HG03354 (cell line): ENCODE data around the gene CXorf58.
A peak's percentile ranks its signal among the peaks of the same experiment; 100 is the strongest.

Source experiments
- ATAC-seq: cut with Tn5 transposase; IDR thresholded peaks from one replicate; pipeline ENCODE4 v1.9.1; 2021; ENCODE audit warnings: mild to moderate bottlenecking; ENCODE audit not compliant: unreplicated experiment, poor library complexity, severe bottlenecking

The CXorf58 gene

GRCh38 chrX:23898412-23898959, 9.3 kb upstream of the CXorf58 start:
- ATAC-seq, result no peak

GRCh38 chrX:23900220-23900797, 7.5 kb upstream of the CXorf58 start:
- no peak for ATAC-seq

DNA sequence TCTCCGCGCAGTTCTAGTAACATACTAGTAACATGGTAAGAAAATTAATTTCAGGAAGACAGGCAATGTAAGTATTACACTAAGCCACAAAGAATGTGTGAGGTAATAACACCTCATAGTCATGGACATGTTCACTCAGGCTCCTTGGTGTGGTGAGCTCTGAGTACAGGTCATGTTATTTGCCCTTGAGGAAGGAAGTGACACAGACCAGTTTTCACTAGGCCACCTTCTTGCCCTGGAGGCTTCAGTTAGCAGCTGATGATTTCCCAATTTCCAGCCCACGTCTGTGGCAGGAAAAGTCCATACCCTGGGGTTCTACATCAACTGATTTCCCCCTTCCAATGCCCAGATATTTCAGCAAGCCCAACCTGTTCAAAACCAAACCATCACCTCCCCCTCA, 6.7 kb upstream of the CXorf58 start:
- ATAC-seq, result no peak

DNA sequence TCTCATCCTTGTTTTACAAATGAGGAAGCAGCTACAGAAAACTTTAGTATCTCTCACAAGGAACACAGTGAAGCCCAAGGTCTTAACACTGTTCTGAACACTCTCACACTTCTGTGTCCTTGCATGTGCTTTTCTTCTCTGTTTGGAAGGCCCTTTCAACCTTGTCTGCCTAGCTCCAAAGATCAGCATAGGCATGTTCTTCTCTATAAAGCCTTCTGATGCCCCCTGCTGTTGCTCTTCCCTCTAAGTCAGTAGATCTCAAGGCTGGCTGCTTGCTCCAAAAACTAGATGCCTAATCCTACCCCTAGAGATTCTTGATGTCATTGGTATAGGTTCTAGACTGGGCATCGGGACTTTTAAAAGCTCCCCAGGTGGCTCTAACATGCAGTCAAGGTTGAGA, 6.0 kb upstream of the CXorf58 start:
- ATAC-seq, result peak; percentile 73

DNA sequence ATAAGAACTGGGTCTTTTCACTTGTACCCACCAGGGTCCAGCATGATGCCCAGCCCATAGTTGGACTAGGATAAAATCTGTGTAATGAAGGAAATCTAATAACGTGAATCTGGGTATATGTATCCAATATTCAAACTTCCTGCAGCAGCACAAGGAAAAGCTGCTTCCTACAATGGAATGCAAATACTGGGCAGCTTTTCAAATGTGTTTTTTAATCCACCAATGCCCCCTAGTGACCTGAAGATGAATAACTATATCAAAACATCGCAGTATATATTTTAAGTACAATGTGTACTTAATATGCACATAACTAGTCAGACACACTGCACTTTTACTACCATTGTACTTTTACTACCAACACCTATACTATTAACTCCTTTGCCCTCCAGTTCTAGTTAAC, 5.4 kb upstream of the CXorf58 start:
- ATAC-seq, result peak; percentile 30

DNA sequence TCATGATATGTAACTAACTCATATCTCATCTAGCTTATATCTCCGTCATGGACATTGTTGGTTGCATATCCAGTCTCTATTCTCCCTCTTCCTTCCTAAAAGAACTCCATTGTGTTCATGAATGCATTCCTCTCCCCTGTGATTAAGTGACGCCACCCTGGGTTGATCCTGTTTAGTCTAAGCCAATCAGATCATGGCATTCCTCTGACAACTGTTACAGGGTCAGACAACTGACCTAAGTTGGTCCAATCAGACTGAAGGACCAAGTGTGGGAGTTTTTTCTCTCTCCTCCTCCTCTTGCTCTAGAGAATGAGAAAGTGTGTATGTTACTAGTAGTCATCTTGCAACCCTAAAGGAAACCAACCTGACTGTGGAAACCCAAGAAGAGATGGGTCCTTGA, 3.7 kb upstream of the CXorf58 start:
- no peak for ATAC-seq

DNA sequence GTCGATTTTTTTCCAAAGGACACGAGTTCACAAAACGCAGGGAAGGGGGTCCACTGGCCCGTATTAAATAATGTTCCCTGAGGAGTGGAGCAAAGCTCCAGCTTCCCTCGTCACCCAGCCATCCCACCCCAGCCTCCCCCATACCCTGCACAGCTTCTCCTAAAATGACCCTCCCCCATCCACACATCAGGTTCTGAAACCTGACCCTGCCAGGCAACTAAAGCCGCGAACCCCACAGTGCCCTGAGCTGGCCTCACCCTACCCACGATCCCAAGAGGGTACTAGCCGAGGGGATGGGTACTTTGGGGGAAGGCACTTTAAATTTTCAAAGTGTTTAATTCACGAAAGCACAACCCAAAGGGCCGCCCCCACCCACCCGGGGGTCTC, 702 bp upstream of the CXorf58 start:
- ATAC-seq, result peak; percentile 14

GRCh38 chrX:23908219-23909004, 606 bp downstream of the CXorf58 start:
- peak; percentile 20 for ATAC-seq

GRCh38 chrX:23911126-23911835, 3.5 kb downstream of the CXorf58 start:
- ATAC-seq, result no peak

- no peak for ATAC-seq
These were observed 11.3 kb downstream of the CXorf58 start for GRCh38 chrX:23919148-23919547.

DNA sequence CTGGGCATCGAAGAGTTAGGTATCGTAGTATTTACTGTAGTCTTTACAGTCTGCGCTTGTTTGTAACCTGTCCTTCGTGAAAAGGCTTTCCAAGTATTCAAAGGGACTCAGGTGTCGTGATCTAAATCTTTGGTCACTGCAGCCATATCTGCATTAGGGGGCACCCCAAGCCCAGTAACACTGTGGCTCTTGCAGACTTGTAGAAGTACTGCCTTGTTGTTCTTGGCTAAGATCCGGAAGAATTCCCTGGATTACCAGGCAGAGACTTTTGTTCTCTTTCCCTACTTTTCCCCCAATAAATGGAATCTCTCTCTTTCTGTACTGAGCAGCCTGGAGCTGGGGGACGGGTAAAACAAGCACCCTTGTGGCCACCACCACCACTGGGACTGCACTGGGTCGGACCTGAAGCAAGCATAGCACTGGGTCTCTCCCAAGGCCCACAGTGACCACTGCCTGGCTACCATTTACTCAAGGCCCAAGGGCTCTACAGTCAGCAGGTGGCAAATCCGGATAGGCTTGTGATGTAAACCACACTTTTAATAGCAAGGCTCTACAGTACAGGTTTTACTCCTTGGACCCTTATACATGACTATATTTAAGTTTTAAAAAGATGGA, 12.0 kb downstream of the CXorf58 start:
- no peak for ATAC-seq

DNA sequence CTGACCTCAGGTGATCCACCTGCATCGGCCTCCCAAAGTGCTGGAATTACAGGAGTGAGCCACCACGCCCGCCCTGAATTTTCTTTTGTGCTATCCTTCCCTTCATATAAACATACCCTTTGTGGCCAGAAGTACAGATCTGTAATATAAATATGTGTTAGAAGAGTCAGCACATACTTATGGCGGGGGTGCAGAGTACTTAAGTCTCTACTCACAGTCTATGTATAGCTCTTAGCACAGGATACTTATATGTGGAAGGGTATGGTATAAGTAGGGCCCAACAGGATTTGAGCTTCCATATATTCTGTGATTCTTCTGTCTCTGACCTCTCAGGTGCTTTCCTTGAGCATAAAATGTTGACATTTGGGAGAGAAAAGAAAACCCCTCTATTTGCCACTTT, 18.2 kb downstream of the CXorf58 start:
- ATAC-seq, result no peak

DNA sequence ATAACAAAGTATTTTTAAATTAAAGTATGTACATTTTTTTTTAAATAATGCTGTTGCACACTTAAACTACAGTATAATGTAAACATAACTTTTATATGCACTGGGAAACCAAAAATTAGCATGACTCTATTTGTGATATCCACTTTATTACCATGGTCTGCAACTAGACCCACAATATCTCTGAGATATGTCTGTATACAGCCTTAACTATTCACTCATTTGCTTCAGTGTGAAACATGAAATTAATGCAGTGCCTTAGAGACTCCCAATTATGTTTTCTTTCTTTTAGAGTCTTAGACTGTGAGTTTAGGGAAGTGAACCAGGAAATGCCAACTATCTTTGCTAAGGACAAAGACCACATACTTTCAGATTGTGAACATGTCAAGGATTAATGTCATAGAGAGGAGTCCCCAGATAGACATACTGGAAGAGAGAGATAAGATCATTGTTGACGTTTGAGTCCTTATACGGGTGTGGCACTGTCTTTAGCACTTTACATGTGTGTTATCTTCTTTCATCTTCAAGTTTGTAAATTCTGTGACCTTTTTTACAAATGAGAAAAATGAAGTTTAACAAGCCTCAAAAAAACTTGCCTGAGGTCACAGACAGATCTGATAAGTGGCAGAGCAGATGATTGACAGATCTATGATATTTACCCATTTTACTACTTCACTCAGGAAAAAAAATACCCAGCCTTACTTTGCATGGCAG, 23.2 kb downstream of the CXorf58 start:
- no peak for ATAC-seq

DNA sequence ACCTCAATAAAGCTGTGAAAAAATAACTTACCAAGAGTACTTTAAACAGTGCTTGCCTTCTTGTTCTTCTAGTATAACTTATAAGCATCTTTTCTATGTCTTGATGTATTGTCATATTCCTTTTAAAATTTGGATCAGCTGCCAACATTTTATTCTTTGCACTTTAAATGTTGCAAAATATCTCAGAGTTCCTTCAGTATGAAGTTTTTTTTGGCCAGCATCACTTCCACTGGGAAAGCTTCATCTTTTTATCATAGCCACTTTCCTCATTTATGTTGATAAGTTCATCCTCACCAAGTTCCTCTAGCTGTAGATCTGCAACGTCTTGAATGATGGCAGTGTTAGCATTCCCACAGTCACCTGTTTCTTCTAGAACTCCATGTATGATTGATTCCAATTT, 24.2 kb downstream of the CXorf58 start:
- no peak for ATAC-seq

- no peak for ATAC-seq
These were observed 27.3 kb downstream of the CXorf58 start for GRCh38 chrX:23935106-23935505.

DNA sequence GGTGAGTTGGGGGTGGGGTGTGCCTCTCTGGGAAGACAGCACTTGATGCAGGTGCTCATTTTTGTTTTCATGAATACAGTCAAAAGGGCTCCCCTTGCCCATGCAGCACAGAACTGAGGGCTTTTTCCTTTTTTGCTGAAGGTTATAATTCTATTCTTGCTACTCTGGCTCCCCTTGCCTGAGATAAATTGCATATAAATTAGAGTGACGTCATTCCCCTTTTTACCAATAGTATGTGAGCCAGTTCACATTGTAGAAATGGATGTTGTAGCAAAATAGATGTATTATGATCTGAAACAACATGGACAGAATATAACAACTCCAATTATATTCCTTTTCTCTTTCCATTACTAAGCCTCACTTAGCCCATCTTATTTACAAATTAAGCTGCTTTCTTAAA, 28.4 kb downstream of the CXorf58 start:
- ATAC-seq, result no peak

- ATAC-seq, result no peak
These were observed 29.3 kb downstream of the CXorf58 start for GRCh38 chrX:23937100-23937499.

GRCh38 chrX:23938690-23939089, 30.9 kb downstream of the CXorf58 start:
- no peak for ATAC-seq

DNA sequence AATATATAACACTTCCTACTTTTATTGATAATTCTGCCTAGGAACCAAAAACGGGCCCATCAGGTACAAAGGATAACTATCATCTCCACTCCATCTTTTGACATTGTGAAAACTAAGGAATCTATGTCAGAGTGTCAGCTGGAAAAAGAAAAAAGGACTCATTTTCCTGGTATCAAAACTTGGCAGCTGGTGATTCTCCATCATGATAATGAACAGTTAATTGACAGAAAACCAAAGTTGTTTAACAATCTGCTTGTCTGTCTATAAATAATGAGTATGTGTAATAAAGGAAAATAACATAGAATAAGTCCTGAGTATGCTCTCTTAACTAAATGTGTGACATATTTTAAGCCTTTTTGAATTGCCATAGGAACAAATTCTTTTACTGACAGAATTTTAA, 31.4 kb downstream of the CXorf58 start:
- no peak for ATAC-seq

- no peak for ATAC-seq
These were observed 36.4 kb downstream of the CXorf58 start for GRCh38 chrX:23944234-23944633.
